Mesodermal cell (in vitro differentiated cells): ENCODE data around the gene AGTRAP.

Source experiments
- H3K27ac ChIP-seq: 2 replicates; pipeline ENCODE4 v1.7.0; 2013; ENCODE audit warnings: mild to moderate bottlenecking, low read depth, low read length, moderate library complexity; ENCODE audit not compliant: severe bottlenecking
- H3K36me3 ChIP-seq: 2 replicates; pipeline ENCODE4 v1.7.1; 2013; ENCODE audit warnings: mild to moderate bottlenecking, low read length, moderate library complexity; ENCODE audit not compliant: control insufficient read depth, insufficient read depth
- H3K4me1 ChIP-seq: one replicate; pipeline ENCODE4 v1.7.1; 2013; ENCODE audit warnings: mild to moderate bottlenecking, low read length; ENCODE audit not compliant: insufficient read depth, control insufficient read depth, poor library complexity, severe bottlenecking
- H3K4me3 ChIP-seq: 2 replicates; pipeline ENCODE4 v1.7.0; 2013; ENCODE audit warnings: low read length, control low read depth, mild to moderate bottlenecking; ENCODE audit not compliant: insufficient read depth, poor library complexity, severe bottlenecking; ENCODE audit errors: extremely low read depth
- H3K9me3 ChIP-seq: 2 replicates; pipeline ENCODE4 v1.7.1; 2013; ENCODE audit warnings: mild to moderate bottlenecking, low read length, moderate library complexity; ENCODE audit not compliant: control insufficient read depth
- WGBS, 2 experiments: methylation state at CpG; one replicate each; pipeline ENCODE4 v1.1.5; 2013; ENCODE audit warnings: missing lambda C conversion rate in 2 of 2; ENCODE audit not compliant: insufficient coverage in 2 of 2; 5-methylcytosine and 5-hydroxymethylcytosine counted together

Gene AGTRAP

GRCh38 chr1:11784993-11785769 is 49.2 kb downstream of the AGTRAP start:
- no peak overlapping the region for H3K27ac ChIP-seq
- no peaks in the 10 kb centered on the region for H3K36me3 ChIP-seq
- WGBS, 2 experiments: 18 to 21% methylated on average over 27 of the region's 30 CpGs
- no peaks in the 10 kb centered on the region for H3K9me3 ChIP-seq
- peaks cover 23% of the 10 kb centered on the region for H3K4me1 ChIP-seq
- no peak overlapping the region for H3K4me3 ChIP-seq

GRCh38 chr1:11786168-11786567 is 50.2 kb downstream of the AGTRAP start:
- Histone ChIP-seq H3K27ac (no peak overlapping the region), H3K36me3 (peaks cover 9% of the 10 kb centered on the region), H3K4me3 (no peak overlapping the region), H3K4me1 (peaks cover 30% of the 10 kb centered on the region), H3K9me3 (no peaks in the 10 kb centered on the region)
- whole genome bisulfite sequencing, 2 experiments: 65 to 89% methylated on average over 4 of the region's 5 CpGs

GRCh38 chr1:11787251-11787803 is 51.4 kb downstream of the AGTRAP start:
- peak overlapping the region; percentile 79 for H3K27ac ChIP-seq
- no peaks in the 10 kb centered on the region for H3K9me3 ChIP-seq
- 17 to 23% methylated on average over 11 to 14 of the region's 16 CpGs for WGBS, 2 experiments
- no peak overlapping the region for H3K4me3 ChIP-seq
- H3K36me3 ChIP-seq: peaks cover 11% of the 10 kb centered on the region
- peaks cover 35% of the 10 kb centered on the region for H3K4me1 ChIP-seq

GRCh38 chr1:11787804-11788436 is 52.0 kb downstream of the AGTRAP start:
- Histone ChIP-seq H3K27ac (peak overlapping the region; percentile 79), H3K36me3 (peaks cover 15% of the 10 kb centered on the region), H3K4me1 (peaks cover 35% of the 10 kb centered on the region), H3K9me3 (no peaks in the 10 kb centered on the region), H3K4me3 (no peak overlapping the region)
- WGBS, 2 experiments: 75 to 87% methylated on average over 8 to 14 of the region's 14 CpGs

- WGBS, 2 experiments: 89 to 98% methylated on average over 12 to 14 of the region's 14 CpGs
- no peak overlapping the region for H3K4me3 ChIP-seq
- no peak overlapping the region for H3K27ac ChIP-seq
- peaks cover 17% of the 10 kb centered on the region for H3K36me3 ChIP-seq
- H3K4me1 ChIP-seq: peaks cover 35% of the 10 kb centered on the region
- H3K9me3 ChIP-seq: no peaks in the 10 kb centered on the region
Measured at GRCh38 chr1:11788549-11789053, 52.7 kb downstream of the AGTRAP start.

- 90 to 95% methylated on average over 5 to 8 of the region's 13 CpGs for WGBS, 2 experiments
- no peaks in the 10 kb centered on the region for H3K9me3 ChIP-seq
- peaks cover 35% of the 10 kb centered on the region for H3K4me1 ChIP-seq
- no peak overlapping the region for H3K4me3 ChIP-seq
- no peak overlapping the region for H3K27ac ChIP-seq
- H3K36me3 ChIP-seq: peaks cover 24% of the 10 kb centered on the region
Measured at GRCh38 chr1:11789126-11790067, 53.5 kb downstream of the AGTRAP start.

- peaks cover 30% of the 10 kb centered on the region for H3K4me1 ChIP-seq
- WGBS, 2 experiments: 97% methylated on average over 15 to 16 of the region's 20 CpGs
- no peaks in the 10 kb centered on the region for H3K9me3 ChIP-seq
- no peak overlapping the region for H3K27ac ChIP-seq
- no peak overlapping the region for H3K4me3 ChIP-seq
- H3K36me3 ChIP-seq: peaks cover 33% of the 10 kb centered on the region
Measured at GRCh38 chr1:11790101-11790879, 54.4 kb downstream of the AGTRAP start.

- Histone ChIP-seq H3K4me1 (peaks cover 30% of the 10 kb centered on the region), H3K4me3 (no peak overlapping the region)
Measured at GRCh38 chr1:11790880-11791715, 55.2 kb downstream of the AGTRAP start.

GRCh38 chr1:11792106-11792505 is 56.2 kb downstream of the AGTRAP start:
- 88 to 94% methylated on average over 9 to 11 of the region's 11 CpGs for WGBS, 2 experiments
- Histone ChIP-seq H3K4me1 (peaks cover 26% of the 10 kb centered on the region), H3K4me3 (no peak overlapping the region), H3K9me3 (no peaks in the 10 kb centered on the region), H3K36me3 (peaks cover 50% of the 10 kb centered on the region), H3K27ac (no peak overlapping the region)

More at GRCh38 chr1:11790880-11791715, 55.2 kb downstream of the AGTRAP start:
- Histone ChIP-seq H3K9me3 (no peaks in the 10 kb centered on the region), H3K36me3 (peaks cover 42% of the 10 kb centered on the region), H3K27ac (no peak overlapping the region)
- 89 to 94% methylated on average over 13 to 18 of the region's 19 CpGs for WGBS, 2 experiments
